Heart left ventricle (tissue), 16 donors: Measurements from ENCODE around the gene ARL15. TPM values are rescaled to one million over a fixed set of nuclear protein-coding genes. Genes with fewer than 3 reads are reported as not detected.

Experiments
- ATAC-seq, 4 donors: fragments of 200-7000 bp; cut with Tn5 transposase; one replicate each; pipeline ENCODE4 v1.9.1; 2020 to 2022; ENCODE audit warnings: moderate library complexity in 4 of 4, mild to moderate bottlenecking in 3 of 4, moderate number of reproducible peaks in 1 of 4
- DNase-seq, 5 donors: peaks; one replicate each; pipeline ENCODE4 v3.0.0-alpha.2; 2020
- H3K27ac ChIP-seq, 12 donors: fragments of 200-600 bp; sonication (generic) in 4 of 12; one replicate each; pipeline versions ENCODE4 v1.5.0 to v1.8.0; 2016 to 2022; ENCODE audit warnings: mild to moderate bottlenecking in 2 of 12
- H3K27me3 ChIP-seq, 9 donors: fragments of 200-600 bp; sonication (generic) in 2 of 9; one replicate each; pipeline versions ENCODE4 v1.5.1 to v1.8.0; 2016 to 2022; ENCODE audit warnings: mild to moderate bottlenecking in 3 of 9
- H3K36me3 ChIP-seq, 9 donors: fragments of 200-600 bp; sonication (generic) in 2 of 9; one replicate each; pipeline versions ENCODE4 v1.5.0 to v1.8.0; 2018 to 2022; ENCODE audit warnings: mild to moderate bottlenecking in 2 of 9
- H3K4me1 ChIP-seq, 12 donors: fragments of 200-600 bp; sonication (generic) in 4 of 12; one replicate each; pipeline versions ENCODE4 v1.5.0 to v1.8.0; 2016 to 2022; ENCODE audit warnings: mild to moderate bottlenecking in 3 of 12
- H3K4me3 ChIP-seq, 12 donors: fragments of 200-600 bp; sonication (generic) in 4 of 12; one replicate each; pipeline versions ENCODE4 v1.5.0 to v1.8.0; 2017 to 2022; ENCODE audit warnings: mild to moderate bottlenecking in 9 of 12, moderate library complexity in 4 of 12
- H3K9me3 ChIP-seq, 12 donors: fragments of 200-600 bp; sonication (generic) in 4 of 12; one replicate each; pipeline versions ENCODE4 v1.5.0 to v1.8.0; 2016 to 2022; ENCODE audit warnings: mild to moderate bottlenecking in 1 of 12
- CTCF ChIP-seq, 12 donors: fragments of 200-600 bp; sonication (generic) in 4 of 12; IDR thresholded peaks; one replicate each; pipeline versions ENCODE4 v1.5.0 to v1.8.0; 2018 to 2022; ENCODE audit warnings: antibody characterized with exemption in 12 of 12, mild to moderate bottlenecking in 5 of 12
- POLR2A ChIP-seq, 2 donors: fragments of 450-650 bp; IDR thresholded peaks; one replicate each; pipeline ENCODE4 v1.6.1; 2017; ENCODE audit warnings: antibody characterized with exemption in 2 of 2, mild to moderate bottlenecking in 2 of 2, moderate library complexity in 2 of 2
- WGBS, 4 donors: extraction: QIAGEN DNeasy Blood & Tissue Kit in 2 of 4; methylation state at CpG; one replicate each; pipeline versions ENCODE4 v1.1.5 to v1.1.7; 2013 to 2018; 5-methylcytosine and 5-hydroxymethylcytosine counted together
- intact Hi-C, 10 donors: fragments of 100-400 bp; cut with DNase I; formaldehyde crosslinking; loops; one replicate each; pipeline versions ENCODE4 v1.11.1 to v1.14.2; 2022
- polyA plus RNA-seq, 2 donors: library from polyadenylated mRNA; stranded (reverse); fragments of 200-250 nt; gene quantifications; one replicate each; pipeline ENCODE4 v1.2.3, GENCODE V29; 2013
- total RNA-seq, 9 donors: library from RNA; depleted of rRNA in 2 of 9; stranded (reverse); fragments of >200 nt in 2 of 9; fragmentation: NEBNext Ultra II Directional in 3 of 9; extraction: Animal tissue kit (Norgen Biotek cat#: 25700) in 3 of 9; gene quantifications; one replicate each; pipeline versions ENCODE4 v1.1.0 to v1.2.4, GENCODE V29; 2016 to 2023
- donor health status: ischemic (EF 13 %, LVEDD 7.1; RV severe dilation, severe dysfunction).
- donor health status: healthy with polysubstance abuse.
- donor health status: DM: no; HTN: yes; CAD: no.
- donor health status: DM: no; HTN: no; CAD: no.
- donor health status: ischemic (EF 25% LVEDD 6.9; RV normal size, moderate dysfunction).
- donor health status: ischemic (EF 25% LVEDD 5.7; RV mildly dilated, moderate dysfunction).
- donor health status: healthy.
- donor health status: DM: yes; HTN: yes; CAD: no.
- donor health status: ischemic (EF 35%, LVEDD 5.7; RV mildly dilated, moderate dysfunction).
- donor health status: nonischemic (EF 11% LVEDD 7.7; RV severe dilation, severe dysfunction).
- donor health status: DM: yes; HTN: yes; CAD: no.
- donor health status: PGD.
- donor health status: ischemic (EF 29% LVEDD 5.4; RV normal size, mild dysfunction).
- donor health status: nonischemic (EF 23%, LVEDD 6.1; RV moderate dilation, normal function).

The ARL15 gene
- total and polyA plus RNA-seq, 11 donors = 7.1 to 35.0 (median 23.2) TPM

- DNase-seq (no peak), ATAC-seq (peak in 1 of 4 donors; percentile 49)
- Histone ChIP-seq H3K4me1 (peaks cover 0 to 36% (median 17%) of the 10 kb centered on the region in 12 donors), H3K9me3 (no peaks in the 10 kb centered on the region), H3K4me3 (no peak overlapping the region), H3K36me3 (peaks cover 0 to 5% (median 0%) of the 10 kb centered on the region in 9 donors), H3K27me3 (no peaks in the 10 kb centered on the region), H3K27ac (no peak overlapping the region)
- intact Hi-C loops = no loop called here
- WGBS, 4 donors = 62 to 71% (median 67%) methylated on average over 4 of the region's 4 CpGs
- no peak for TF ChIP-seq CTCF (IDR thresholded peaks at IDR 0.05)
- TF ChIP-seq POLR2A (IDR thresholded peaks at IDR 0.05) = no peak
Measured at GRCh38 chr5:53934151-53934820, 376.1 kb downstream of the ARL15 start.

- intact Hi-C loops = no loop called here
Measured at GRCh38 chr5:53932351-53932750, 378.0 kb downstream of the ARL15 start.

GRCh38 chr5:53930457-53930856 is 379.9 kb downstream of the ARL15 start:
- intact Hi-C loops = no loop called here
- no peaks in the 10 kb centered on the region for H3K27me3 ChIP-seq
- H3K27ac ChIP-seq = no peak overlapping the region
- DNase-seq (no peak), ATAC-seq (no peak)
- no peak for TF ChIP-seq CTCF (IDR thresholded peaks at IDR 0.05)
- no peak for TF ChIP-seq POLR2A (IDR thresholded peaks at IDR 0.05)
- H3K9me3 ChIP-seq = no peaks in the 10 kb centered on the region
- no peaks in the 10 kb centered on the region for H3K36me3 ChIP-seq
- WGBS, 4 donors = 62 to 75% (median 68%) methylated on average over 5 of the region's 5 CpGs
- peaks cover 0 to 16% (median 7%) of the 10 kb centered on the region in 12 donors for H3K4me1 ChIP-seq
- no peak overlapping the region for H3K4me3 ChIP-seq

More at GRCh38 chr5:53932351-53932750, 378.0 kb downstream of the ARL15 start:
- DNase-seq = no peak
- Histone ChIP-seq H3K4me1 (peaks cover 0 to 34% (median 16%) of the 10 kb centered on the region in 12 donors), H3K27me3 (no peaks in the 10 kb centered on the region), H3K27ac (no peak overlapping the region), H3K9me3 (no peaks in the 10 kb centered on the region), H3K4me3 (no peak overlapping the region), H3K36me3 (no peaks in the 10 kb centered on the region)
- 92 to 96% (median 95%) methylated on average over 6 of the region's 6 CpGs for WGBS, 4 donors
- TF ChIP-seq POLR2A (IDR thresholded peaks at IDR 0.05) (no peak), CTCF (IDR thresholded peaks at IDR 0.05) (no peak)
- ATAC-seq = no peak

- no peaks in the 10 kb centered on the region for H3K9me3 ChIP-seq
- no peak overlapping the region for H3K4me3 ChIP-seq
- DNase-seq (no peak), ATAC-seq (no peak)
- H3K36me3 ChIP-seq = no peaks in the 10 kb centered on the region
- TF ChIP-seq POLR2A (IDR thresholded peaks at IDR 0.05) (no peak), CTCF (IDR thresholded peaks at IDR 0.05) (no peak)
- H3K27me3 ChIP-seq = no peaks in the 10 kb centered on the region
- 95 to 100% (median 98%) methylated on average over 2 of the region's 2 CpGs for WGBS, 4 donors
- intact Hi-C loops = no loop called here
- H3K4me1 ChIP-seq = peaks cover 0 to 11% (median 3%) of the 10 kb centered on the region in 12 donors
- H3K27ac ChIP-seq = no peak overlapping the region
Measured at GRCh38 chr5:53929570-53929969, 380.8 kb downstream of the ARL15 start.
